ENCODE measurements around the gene SNX3. TPM values are rescaled to one million over a fixed set of nuclear protein-coding genes. Genes with fewer than 3 reads are reported as not detected.
"Not testable (repeated sequence)": the region's sequence is repeated elsewhere in the genome, so short reads cannot be mapped to it uniquely, and the experiment has no call there.

The SNX3 gene
- 100 to 1,000 TPM in 2 of 4 donors, 10 to 100 TPM in 2; 96.5 to 155 (median 107) TPM for total RNA-seq

GRCh38 chr6:108260809-108261569, at the start of gene SNX3:
SNX3 (minus strand) TSS chr6:108261040; CDS start chr6:108260921, 119 bp downstream.
- intact Hi-C loops (cut with DNase I) = no loop called here
- peaks cover 0 to 25% (median 0%) of the 10 kb centered on the region in 3 donors for H3K36me3 ChIP-seq
- H3K27me3 ChIP-seq = no peaks in the 10 kb centered on the region
- H3K27ac ChIP-seq = peak within 1 kb of the TSS; percentile 96 to 99 (median 97)
- peak within 1 kb of the TSS; percentile 85 to 96 (median 92) for H3K4me3 ChIP-seq
- peak; percentile 86 for DNase-seq
- WGBS, 2 donors = 0% methylated on average over 19 to 29 of the region's 83 CpGs
- no peaks in the 10 kb centered on the region for H3K9me3 ChIP-seq
- H3K4me1 ChIP-seq = peaks cover 5 to 50% (median 10%) of the 10 kb centered on the region in 3 donors
- peak in 2 of 4 donors; percentile 78 to 86 for TF ChIP-seq POLR2A (IDR thresholded peaks at IDR 0.05)
- TF ChIP-seq, protein P1, sequence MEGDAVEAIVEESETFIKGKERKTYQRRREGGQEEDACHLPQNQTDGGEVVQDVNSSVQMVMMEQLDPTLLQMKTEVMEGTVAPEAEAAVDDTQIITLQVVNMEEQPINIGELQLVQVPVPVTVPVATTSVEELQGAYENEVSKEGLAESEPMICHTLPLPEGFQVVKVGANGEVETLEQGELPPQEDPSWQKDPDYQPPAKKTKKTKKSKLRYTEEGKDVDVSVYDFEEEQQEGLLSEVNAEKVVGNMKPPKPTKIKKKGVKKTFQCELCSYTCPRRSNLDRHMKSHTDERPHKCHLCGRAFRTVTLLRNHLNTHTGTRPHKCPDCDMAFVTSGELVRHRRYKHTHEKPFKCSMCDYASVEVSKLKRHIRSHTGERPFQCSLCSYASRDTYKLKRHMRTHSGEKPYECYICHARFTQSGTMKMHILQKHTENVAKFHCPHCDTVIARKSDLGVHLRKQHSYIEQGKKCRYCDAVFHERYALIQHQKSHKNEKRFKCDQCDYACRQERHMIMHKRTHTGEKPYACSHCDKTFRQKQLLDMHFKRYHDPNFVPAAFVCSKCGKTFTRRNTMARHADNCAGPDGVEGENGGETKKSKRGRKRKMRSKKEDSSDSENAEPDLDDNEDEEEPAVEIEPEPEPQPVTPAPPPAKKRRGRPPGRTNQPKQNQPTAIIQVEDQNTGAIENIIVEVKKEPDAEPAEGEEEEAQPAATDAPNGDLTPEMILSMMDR (IDR thresholded peaks at IDR 0.05) = peak in 4 of 6 experiments; percentile 0 to 22 (median 5)

DNA sequence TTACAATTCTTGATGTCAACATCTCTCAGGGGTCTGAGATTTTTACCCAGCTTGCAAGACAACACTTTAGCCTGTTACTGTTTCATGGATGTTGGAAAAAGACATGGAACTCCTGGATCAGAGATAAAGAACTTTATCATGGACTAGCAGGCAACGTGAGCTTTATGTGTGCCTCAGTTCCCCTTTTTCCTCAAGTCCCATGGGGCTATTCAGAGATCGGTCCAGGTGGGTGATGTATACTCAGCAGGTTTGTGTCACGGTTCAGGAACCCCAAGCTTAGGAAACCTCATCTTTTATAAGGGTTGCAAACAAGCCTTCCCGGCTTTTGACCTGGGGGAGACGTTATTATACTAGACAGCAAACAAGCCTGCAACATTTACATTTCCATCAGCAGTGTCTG, 49.0 kb upstream of the SNX3 start:
- peaks cover 0 to 2% (median 0%) of the 10 kb centered on the region in 4 donors for H3K27me3 ChIP-seq
- H3K4me1 ChIP-seq = no peaks in the 10 kb centered on the region
- intact Hi-C loops (cut with DNase I) = no loop called here
- TF ChIP-seq, protein P1 (IDR thresholded peaks at IDR 0.05) = no peak
- no peak for TF ChIP-seq POLR2A (IDR thresholded peaks at IDR 0.05)
- H3K4me3 ChIP-seq = no peak overlapping the region
- no peak for DNase-seq
- H3K27ac ChIP-seq = no peak overlapping the region
- H3K9me3 ChIP-seq = no peaks in the 10 kb centered on the region
- no peaks in the 10 kb centered on the region for H3K36me3 ChIP-seq
- 87 to 94% methylated on average over 5 of the region's 5 CpGs for WGBS, 2 donors

DNA sequence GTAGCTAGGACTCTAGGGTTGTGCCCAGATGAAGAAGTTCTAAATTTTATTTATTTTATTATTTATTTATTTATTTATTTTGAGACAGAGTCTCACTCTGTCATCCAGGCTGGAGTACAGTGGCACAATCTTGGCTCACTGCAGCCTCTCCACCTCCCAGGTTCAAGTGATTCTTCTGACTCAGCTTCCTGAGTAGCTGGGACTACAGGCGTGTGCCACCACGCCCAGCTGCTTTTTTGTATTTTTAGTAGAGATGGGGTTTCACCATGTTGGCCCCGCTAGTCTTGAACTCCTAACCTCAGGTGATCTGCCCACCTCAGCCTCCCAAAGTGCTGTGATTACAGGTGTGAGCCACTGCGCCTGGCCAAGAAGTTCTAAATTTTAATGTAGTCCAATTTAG, 47.8 kb upstream of the SNX3 start:
- WGBS, 2 donors = 41 to 54% methylated on average over 4 of the region's 4 CpGs
- intact Hi-C loops (cut with DNase I); H3K4me3 ChIP-seq; DNase-seq; H3K4me1 ChIP-seq; H3K9me3 ChIP-seq; H3K36me3 ChIP-seq; H3K27ac ChIP-seq; H3K27me3 ChIP-seq: not testable (repeated sequence)

- H3K4me1 ChIP-seq = no peaks in the 10 kb centered on the region
- peaks cover 0 to 2% (median 0%) of the 10 kb centered on the region in 4 donors for H3K27me3 ChIP-seq
- no peak overlapping the region for H3K27ac ChIP-seq
- TF ChIP-seq POLR2A (IDR thresholded peaks at IDR 0.05) = no peak
- TF ChIP-seq, protein P1 (IDR thresholded peaks at IDR 0.05) = no peak
- no peak overlapping the region for H3K4me3 ChIP-seq
- intact Hi-C loops (cut with DNase I) = no loop called here
- no peaks in the 10 kb centered on the region for H3K9me3 ChIP-seq
- DNase-seq = no peak
- no peaks in the 10 kb centered on the region for H3K36me3 ChIP-seq
- 89 to 92% methylated on average over 2 of the region's 2 CpGs for WGBS, 2 donors
Measured at GRCh38 chr6:108304646-108305045, 43.8 kb upstream of the SNX3 start.

- Histone ChIP-seq H3K36me3 (no peaks in the 10 kb centered on the region), H3K27me3 (no peaks in the 10 kb centered on the region), H3K27ac (no peak overlapping the region), H3K4me1 (no peaks in the 10 kb centered on the region), H3K4me3 (no peak overlapping the region), H3K9me3 (no peaks in the 10 kb centered on the region)
- 89 to 97% methylated on average over 5 of the region's 5 CpGs for WGBS, 2 donors
- intact Hi-C loops (cut with DNase I) = no loop called here
- no peak for TF ChIP-seq POLR2A (IDR thresholded peaks at IDR 0.05)
- TF ChIP-seq, protein P1 (IDR thresholded peaks at IDR 0.05) = no peak
- DNase-seq = no peak
Measured at GRCh38 chr6:108302386-108302785, 41.5 kb upstream of the SNX3 start.

Data from esophagus squamous epithelium (tissue), 5 donors.